H1 (cell line): ENCODE data around the gene BEST2. TPM values are rescaled to one million over a fixed set of nuclear protein-coding genes. Genes with fewer than 3 reads are reported as not detected.

Experiments used
- CTBP2 ChIP-seq: IDR thresholded peaks from 2 replicates; pipeline ENCODE4 v1.7.0; 2011; ENCODE audit warnings: borderline replicate concordance, mild to moderate bottlenecking, moderate library complexity, mixed read lengths, low read length; ENCODE audit not compliant: insufficient read depth, insufficient read length
- CTCF ChIP-seq, 3 experiments: IDR thresholded peaks; 1 replicate in 2 of 3; 2 replicates in 1 of 3; pipeline versions ENCODE4 v1.5.1 to v1.6.1; 2011; ENCODE audit warnings: low read length in 3 of 3, mild to moderate bottlenecking in 3 of 3, inconsistent platforms in 2 of 3, low read depth in 1 of 3, moderate library complexity in 1 of 3; ENCODE audit not compliant: insufficient read depth in 1 of 3; ENCODE audit errors: control extremely low read depth in 1 of 3
- HDAC2 ChIP-seq, 2 experiments: fragments of 300-600 bp in 1 of 2; sonication (generic) in 1 of 2; IDR thresholded peaks; 2 replicates each; pipeline ENCODE4 v1.6.1; 2011 to 2012; ENCODE audit warnings: low read depth in 2 of 2, low read length in 2 of 2, mild to moderate bottlenecking in 2 of 2, moderate library complexity in 2 of 2, borderline replicate concordance in 1 of 2, inconsistent platforms in 1 of 2
- RAD21 ChIP-seq, 2 experiments: IDR thresholded peaks in 1 of 2; conservative IDR thresholded peaks in 1 of 2; 2 replicates each; pipeline ENCODE4 v1.6.1; 2011; ENCODE audit warnings: low read depth in 2 of 2, low read length in 2 of 2, improper control_type of control experiment in 1 of 2, inconsistent platforms in 1 of 2, mild to moderate bottlenecking in 1 of 2, moderate library complexity in 1 of 2
- SIN3A ChIP-seq, 2 experiments: IDR thresholded peaks in 1 of 2; conservative IDR thresholded peaks in 1 of 2; 2 replicates each; pipeline ENCODE4 v1.6.1; 2011 to 2012; ENCODE audit warnings: low read length in 2 of 2, improper control_type of control experiment in 1 of 2, low read depth in 1 of 2, mild to moderate bottlenecking in 1 of 2
- SP1 ChIP-seq: IDR thresholded peaks from 2 replicates; pipeline ENCODE4 v1.6.1; 2011; ENCODE audit warnings: low read depth, low read length
- polyA plus RNA-seq, 7 experiments: library from polyadenylated mRNA; depleted of rRNA in 3 of 7; stranded (reverse) in 5 of 7; unstranded in 2 of 7; fragments of >200 nt in 5 of 7; fragments of 200-250 nt in 2 of 7; gene quantifications; 1 replicate in 5 of 7; 2 replicates in 1 of 7; 4 replicates in 1 of 7; pipeline versions ENCODE4 v1.2.1 to v1.2.3, GENCODE V29; 2011 to 2013; ENCODE audit warnings: missing spikeins in 2 of 7, mixed read lengths in 2 of 7
- total RNA-seq: library from RNA; stranded (reverse); fragmentation: NEBNext Ultra II Directional; extraction: Animal tissue kit (Norgen Biotek cat#: 25700); gene quantifications from 2 replicates; pipeline ENCODE4 v1.2.1, GENCODE V29; 2021

Gene BEST2
- total and polyA plus RNA-seq, 2 of the 8 experiments (the other 6 are each of a cell fraction or from before 2014, with no cell fraction given): 4.6 to 7.3 TPM

DNA sequence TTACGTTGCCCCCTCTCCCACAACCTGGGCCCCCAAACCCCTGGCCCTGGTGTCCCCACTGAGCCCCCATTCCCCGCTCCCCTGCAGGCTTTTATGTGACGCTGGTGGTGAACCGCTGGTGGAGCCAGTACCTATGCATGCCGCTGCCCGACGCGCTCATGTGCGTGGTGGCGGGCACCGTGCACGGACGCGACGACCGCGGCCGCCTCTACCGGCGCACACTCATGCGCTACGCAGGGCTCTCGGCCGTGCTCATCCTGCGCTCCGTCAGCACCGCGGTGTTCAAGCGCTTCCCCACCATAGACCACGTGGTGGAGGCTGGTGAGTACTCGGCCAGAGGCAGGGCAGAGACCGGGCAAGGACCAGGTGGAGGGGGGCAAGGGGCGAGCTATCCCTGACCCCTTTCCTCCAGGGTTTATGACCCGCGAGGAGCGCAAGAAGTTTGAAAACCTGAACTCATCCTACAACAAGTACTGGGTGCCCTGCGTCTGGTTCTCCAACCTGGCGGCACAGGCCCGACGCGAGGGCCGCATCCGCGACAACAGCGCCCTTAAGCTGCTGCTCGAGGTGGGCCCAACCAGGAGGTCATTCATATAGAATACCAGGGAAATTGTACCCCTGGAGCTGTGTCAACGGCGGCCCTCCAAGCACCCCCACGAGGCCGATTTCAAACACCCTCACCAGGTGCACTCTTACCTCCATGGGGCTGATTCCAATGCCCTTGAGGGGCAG, 3.0 kb downstream of the BEST2 start (continued):
- TF ChIP-seq SIN3A (conservative IDR thresholded peaks at IDR 0.05 in 1 of 2, IDR thresholded peaks at IDR 0.05 in 1 of 2; ENCODE audit: low read depth in 1 of 2, low read length in 2 of 2) (no peak), HDAC2 (IDR thresholded peaks at IDR 0.05; ENCODE audit: borderline replicate concordance in 1 of 2, low read depth in 2 of 2, low read length in 2 of 2) (no peak), CTCF (IDR thresholded peaks at IDR 0.05; ENCODE audit: control extremely low read depth in 1 of 3, insufficient read depth in 1 of 3, low read depth in 1 of 3, low read length in 3 of 3) (no peak), SP1 (no peak), RAD21 (IDR thresholded peaks at IDR 0.05 in 1 of 2, conservative IDR thresholded peaks at IDR 0.05 in 1 of 2; ENCODE audit: low read depth in 2 of 2, low read length in 2 of 2) (no peak), CTBP2 (no peak)
